PC-9 (cell line): ENCODE data around the gene GABRA4. TPM values are rescaled to one million over a fixed set of nuclear protein-coding genes. Genes with fewer than 3 reads are reported as not detected.

Experiments
- BruUV-seq: library from RNA; stranded (reverse); fragments of 400-500 nt; replicated peaks from 2 replicates; lab custom pipeline; 2021; lab: Mats Ljungman, UMichigan
- CTCF ChIA-PET: fragments of 300-600 bp; sonication (Branson Sonifier 250); formaldehyde crosslinking; loops from one replicate; lab custom pipeline; 2022; ENCODE audit warnings: antibody characterized with exemption; lab: Charles Lee
- POLR2A ChIA-PET: fragments of 300-600 bp; sonication (Branson Sonifier 250); formaldehyde crosslinking; loops from one replicate; lab custom pipeline; 2022; ENCODE audit warnings: antibody characterized with exemption; ENCODE audit not compliant: unreplicated experiment; lab: Charles Lee
- DNase-seq, 2 experiments: peaks; one replicate each; pipeline versions ENCODE4 v3.0.0 to v3.0.0-alpha.2; 2015 to 2022; ENCODE audit warnings: mixed read lengths in 1 of 2
- H2AFZ ChIP-seq: fragments of 200-600 bp; sonication (generic); 2 replicates; pipeline ENCODE4 v1.8.1; 2017; ENCODE audit warnings: antibody characterized with exemption
- H3F3A ChIP-seq: fragments of 200-600 bp; sonication (generic); 2 replicates; pipeline ENCODE4 v1.8.1; 2017; ENCODE audit warnings: antibody characterized with exemption, mild to moderate bottlenecking, low read depth; ENCODE audit not compliant: insufficient read depth
- H3K27ac ChIP-seq: fragments of 200-600 bp; sonication (generic); 2 replicates; pipeline ENCODE4 v1.6.1; 2016; ENCODE audit warnings: mixed run types
- H3K27me3 ChIP-seq: fragments of 200-600 bp; sonication (generic); 2 replicates; pipeline ENCODE4 v1.6.1; 2016; ENCODE audit warnings: low read depth, mixed run types; ENCODE audit not compliant: insufficient read depth
- H3K36me3 ChIP-seq: fragments of 200-600 bp; sonication (generic); 2 replicates; pipeline ENCODE4 v1.6.1; 2016; ENCODE audit warnings: low read depth, mixed run types
- H3K4me1 ChIP-seq: fragments of 200-600 bp; sonication (generic); replicated peaks from 2 replicates; pipeline ENCODE4 v1.6.1; 2016; ENCODE audit warnings: mixed run types; ENCODE audit not compliant: insufficient read depth
- H3K4me2 ChIP-seq: fragments of 200-600 bp; sonication (generic); 2 replicates; pipeline ENCODE4 v1.6.1; 2017; ENCODE audit warnings: mixed run types
- H3K4me3 ChIP-seq: fragments of 200-600 bp; sonication (generic); 2 replicates; pipeline ENCODE4 v1.6.1; 2016; ENCODE audit warnings: mixed run types
- H3K79me2 ChIP-seq: fragments of 200-600 bp; sonication (generic); 2 replicates; pipeline ENCODE4 v1.6.1; 2017; ENCODE audit warnings: low read depth, mixed run types
- H3K9me2 ChIP-seq: fragments of 200-600 bp; sonication (generic); 2 replicates; pipeline ENCODE4 v1.8.1; 2017; ENCODE audit warnings: mild to moderate bottlenecking; ENCODE audit not compliant: insufficient read depth
- H3K9me3 ChIP-seq: fragments of 200-600 bp; sonication (generic); 2 replicates; pipeline ENCODE4 v1.8.1; 2016; ENCODE audit warnings: low read depth; ENCODE audit not compliant: insufficient read depth
- H4K20me1 ChIP-seq: fragments of 200-600 bp; sonication (generic); 2 replicates; pipeline ENCODE4 v1.8.1; 2017; ENCODE audit not compliant: insufficient read depth
- EZH2 ChIP-seq: fragments of 200-600 bp; sonication (generic); IDR thresholded peaks from 2 replicates; pipeline ENCODE4 v1.8.0; 2017; ENCODE audit warnings: antibody characterized with exemption, low read depth
- intact Hi-C: fragments of 100-400 bp; cut with micrococcal nuclease; formaldehyde crosslinking; loops from one replicate; pipeline ENCODE4 v1.10.0; 2022; ENCODE audit not compliant: unreplicated experiment
- total RNA-seq: library from RNA; stranded (reverse); gene quantifications from 2 replicates; pipeline ENCODE4 v1.2.3, GENCODE V29; 2021
- TF ChIP-seq, protein P1 (sequence below): fragments of 200-600 bp; sonication (generic); conservative IDR thresholded peaks from 2 replicates; pipeline ENCODE4 v1.6.1; 2017; ENCODE audit warnings: mixed run types, antibody characterized with exemption, mild to moderate bottlenecking, moderate library complexity

GABRA4 gene
- total RNA-seq, 1 experiment from 2014 or later, result not detected

DNA sequence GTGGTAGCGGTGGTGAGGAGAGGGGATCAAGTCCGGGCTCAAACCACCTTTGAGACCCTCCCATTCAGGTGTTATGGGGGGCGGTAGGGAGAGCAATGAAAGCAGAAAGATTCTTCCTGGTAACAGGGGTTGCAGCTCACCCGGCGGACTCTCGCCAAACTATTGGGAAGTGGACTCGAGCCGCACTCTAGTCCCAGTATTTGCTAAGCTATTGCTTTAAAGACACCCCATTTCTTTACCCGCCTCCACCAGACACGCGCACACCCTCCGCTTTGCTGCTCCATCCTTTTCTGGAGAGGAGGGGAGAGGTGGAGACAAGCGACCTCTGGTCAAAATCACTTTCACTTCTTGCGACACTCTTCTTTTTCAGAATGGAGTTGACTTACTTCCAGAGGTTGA lies 625 bp upstream of the GABRA4 start:
- H3K4me2 ChIP-seq, result no peak overlapping the region
- POLR2A ChIA-PET, result no interaction called here

DNA sequence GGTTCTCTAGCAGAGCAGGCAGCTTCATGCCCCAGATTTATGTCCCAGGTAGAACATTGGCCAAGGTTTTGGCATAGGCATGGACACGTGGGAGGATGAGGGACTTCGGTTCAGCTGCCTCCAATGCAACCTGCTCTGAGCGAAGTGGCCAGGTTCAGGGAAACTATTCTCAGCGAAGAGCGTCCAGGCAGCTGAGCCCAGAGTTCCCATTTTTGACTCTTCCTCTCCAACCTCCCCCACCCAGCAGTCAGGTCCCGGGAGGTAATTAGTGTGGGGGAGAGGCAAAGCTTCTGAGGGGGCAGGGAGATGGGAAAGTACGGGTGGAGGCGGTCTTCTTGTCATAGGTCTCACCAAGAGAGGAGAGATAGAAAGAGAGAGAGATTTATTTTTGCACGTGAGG lies 1.0 kb downstream of the GABRA4 start:
- H2AFZ ChIP-seq, result no peak overlapping the region
- CTCF ChIA-PET, result no interaction called here
- H3K4me2 ChIP-seq, result no peak overlapping the region
- no peaks in the 10 kb centered on the region for H3K9me3 ChIP-seq
- intact Hi-C loops, result no loop called here
- H3K4me1 ChIP-seq, result no peaks in the 10 kb centered on the region
- H3K36me3 ChIP-seq, result no peaks in the 10 kb centered on the region
- no peak overlapping the region for H3K27ac ChIP-seq
- H3K79me2 ChIP-seq, result no peaks in the 10 kb centered on the region
- no peaks in the 10 kb centered on the region for H3K27me3 ChIP-seq
- BruUV-seq, result no TSS peak
- DNase-seq, result no peak
- no peak overlapping the region for H3K4me3 ChIP-seq
- no peaks in the 10 kb centered on the region for H3F3A ChIP-seq
- no peak for TF ChIP-seq EZH2
- TF ChIP-seq, protein P1, sequence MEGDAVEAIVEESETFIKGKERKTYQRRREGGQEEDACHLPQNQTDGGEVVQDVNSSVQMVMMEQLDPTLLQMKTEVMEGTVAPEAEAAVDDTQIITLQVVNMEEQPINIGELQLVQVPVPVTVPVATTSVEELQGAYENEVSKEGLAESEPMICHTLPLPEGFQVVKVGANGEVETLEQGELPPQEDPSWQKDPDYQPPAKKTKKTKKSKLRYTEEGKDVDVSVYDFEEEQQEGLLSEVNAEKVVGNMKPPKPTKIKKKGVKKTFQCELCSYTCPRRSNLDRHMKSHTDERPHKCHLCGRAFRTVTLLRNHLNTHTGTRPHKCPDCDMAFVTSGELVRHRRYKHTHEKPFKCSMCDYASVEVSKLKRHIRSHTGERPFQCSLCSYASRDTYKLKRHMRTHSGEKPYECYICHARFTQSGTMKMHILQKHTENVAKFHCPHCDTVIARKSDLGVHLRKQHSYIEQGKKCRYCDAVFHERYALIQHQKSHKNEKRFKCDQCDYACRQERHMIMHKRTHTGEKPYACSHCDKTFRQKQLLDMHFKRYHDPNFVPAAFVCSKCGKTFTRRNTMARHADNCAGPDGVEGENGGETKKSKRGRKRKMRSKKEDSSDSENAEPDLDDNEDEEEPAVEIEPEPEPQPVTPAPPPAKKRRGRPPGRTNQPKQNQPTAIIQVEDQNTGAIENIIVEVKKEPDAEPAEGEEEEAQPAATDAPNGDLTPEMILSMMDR, result no peak
- H4K20me1 ChIP-seq, result no peaks in the 10 kb centered on the region
- no peaks in the 10 kb centered on the region for H3K9me2 ChIP-seq
- POLR2A ChIA-PET, result no interaction called here

More for the DNA sequence above, 625 bp upstream of the GABRA4 start:
- TF ChIP-seq, protein P1, result no peak
- no peak for TF ChIP-seq EZH2
- Histone ChIP-seq H3K27me3 (no peaks in the 10 kb centered on the region), H2AFZ (no peak overlapping the region), H3K4me3 (no peak overlapping the region), H4K20me1 (no peaks in the 10 kb centered on the region), H3K9me3 (no peaks in the 10 kb centered on the region; the same call in 1 of the 2 replicates), H3K79me2 (no peaks in the 10 kb centered on the region), H3K27ac (no peak overlapping the region), H3K36me3 (no peaks in the 10 kb centered on the region), H3F3A (no peaks in the 10 kb centered on the region), H3K4me1 (no peaks in the 10 kb centered on the region), H3K9me2 (no peaks in the 10 kb centered on the region)
- BruUV-seq, result no TSS peak
- intact Hi-C loops, result no loop called here
- DNase-seq, result no peak
- CTCF ChIA-PET, result no interaction called here

DNA sequence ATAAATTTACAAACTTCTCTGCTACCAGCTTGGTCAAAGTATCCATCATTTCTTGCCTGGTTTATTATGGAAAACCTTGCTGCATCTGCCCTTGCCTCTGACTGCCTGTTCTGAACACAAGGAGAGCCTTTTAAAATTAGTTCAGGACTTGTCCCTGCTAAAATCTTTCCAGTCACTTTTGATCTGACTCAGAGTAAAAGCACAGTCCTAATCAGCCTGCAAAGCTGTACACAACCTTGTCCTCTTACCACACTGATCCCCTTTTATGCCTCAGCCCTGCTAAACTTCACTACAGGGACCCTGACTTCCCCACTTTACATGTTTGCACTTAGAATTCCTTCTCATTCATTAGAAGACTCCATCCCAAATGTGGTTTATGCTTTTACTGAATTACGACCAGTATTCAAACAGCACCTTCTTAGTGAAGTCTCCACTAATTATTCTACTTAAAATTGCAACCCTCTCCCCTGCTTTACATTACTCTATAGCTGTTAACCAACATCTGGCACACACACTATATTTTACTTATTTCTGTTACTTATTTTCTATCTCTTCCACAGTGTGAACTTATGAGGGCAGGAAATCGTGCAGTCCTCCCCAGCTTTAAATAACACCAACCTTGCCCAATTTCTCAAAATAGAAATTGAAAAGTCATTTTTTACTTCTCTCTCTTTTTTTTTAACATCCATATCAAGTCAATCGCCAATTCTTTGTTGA lies 6.3 kb downstream of the GABRA4 start:
- Histone ChIP-seq H3K9me2 (no peaks in the 10 kb centered on the region), H2AFZ (no peak overlapping the region), H4K20me1 (no peaks in the 10 kb centered on the region), H3K4me1 (no peaks in the 10 kb centered on the region), H3K27me3 (no peaks in the 10 kb centered on the region), H3K27ac (no peak overlapping the region), H3F3A (no peaks in the 10 kb centered on the region), H3K4me3 (no peak overlapping the region), H3K36me3 (no peaks in the 10 kb centered on the region), H3K4me2 (no peak overlapping the region), H3K9me3 (no peaks in the 10 kb centered on the region), H3K79me2 (no peaks in the 10 kb centered on the region)
- POLR2A ChIA-PET, result no interaction called here
- CTCF ChIA-PET, result no interaction called here
- DNase-seq, result no peak
- intact Hi-C loops, result no loop called here
- TF ChIP-seq, protein P1, result no peak
- no peak for TF ChIP-seq EZH2
- BruUV-seq, result no TSS peak
